Heart left ventricle (tissue), 16 donors: Measurements from ENCODE around the gene CFHR4. TPM values are rescaled to one million over a fixed set of nuclear protein-coding genes. Genes with fewer than 3 reads are reported as not detected.
"Not testable (repeated sequence)": the region's sequence is repeated elsewhere in the genome, so short reads cannot be mapped to it uniquely, and the experiment has no call there.

Source experiments
- ATAC-seq, 4 donors: fragments of 200-7000 bp; cut with Tn5 transposase; one replicate each; pipeline ENCODE4 v1.9.1; 2020 to 2022; ENCODE audit warnings: moderate library complexity in 4 of 4, mild to moderate bottlenecking in 3 of 4, moderate number of reproducible peaks in 1 of 4
- DNase-seq, 5 donors: peaks; one replicate each; pipeline ENCODE4 v3.0.0-alpha.2; 2020
- H3K27ac ChIP-seq, 12 donors: fragments of 200-600 bp; sonication (generic) in 4 of 12; one replicate each; pipeline versions ENCODE4 v1.5.0 to v1.8.0; 2016 to 2022; ENCODE audit warnings: mild to moderate bottlenecking in 2 of 12
- H3K27me3 ChIP-seq, 9 donors: fragments of 200-600 bp; sonication (generic) in 2 of 9; one replicate each; pipeline versions ENCODE4 v1.5.1 to v1.8.0; 2016 to 2022; ENCODE audit warnings: mild to moderate bottlenecking in 3 of 9
- H3K36me3 ChIP-seq, 9 donors: fragments of 200-600 bp; sonication (generic) in 2 of 9; one replicate each; pipeline versions ENCODE4 v1.5.0 to v1.8.0; 2018 to 2022; ENCODE audit warnings: mild to moderate bottlenecking in 2 of 9
- H3K4me1 ChIP-seq, 12 donors: fragments of 200-600 bp; sonication (generic) in 4 of 12; one replicate each; pipeline versions ENCODE4 v1.5.0 to v1.8.0; 2016 to 2022; ENCODE audit warnings: mild to moderate bottlenecking in 3 of 12
- H3K4me3 ChIP-seq, 12 donors: fragments of 200-600 bp; sonication (generic) in 4 of 12; one replicate each; pipeline versions ENCODE4 v1.5.0 to v1.8.0; 2017 to 2022; ENCODE audit warnings: mild to moderate bottlenecking in 9 of 12, moderate library complexity in 4 of 12
- H3K9me3 ChIP-seq, 12 donors: fragments of 200-600 bp; sonication (generic) in 4 of 12; one replicate each; pipeline versions ENCODE4 v1.5.0 to v1.8.0; 2016 to 2022; ENCODE audit warnings: mild to moderate bottlenecking in 1 of 12
- POLR2A ChIP-seq, 2 donors: fragments of 450-650 bp; IDR thresholded peaks; one replicate each; pipeline ENCODE4 v1.6.1; 2017; ENCODE audit warnings: antibody characterized with exemption in 2 of 2, mild to moderate bottlenecking in 2 of 2, moderate library complexity in 2 of 2
- WGBS, 4 donors: extraction: QIAGEN DNeasy Blood & Tissue Kit in 2 of 4; methylation state at CpG; one replicate each; pipeline versions ENCODE4 v1.1.5 to v1.1.7; 2013 to 2018; 5-methylcytosine and 5-hydroxymethylcytosine counted together
- intact Hi-C, 10 donors: fragments of 100-400 bp; cut with DNase I; formaldehyde crosslinking; loops; one replicate each; pipeline versions ENCODE4 v1.11.1 to v1.14.2; 2022
- long read RNA-seq, 3 donors: library from polyadenylated mRNA; unstranded; transcript quantifications; one replicate each; pipeline ENCODE4 v2.0.0, GENCODE V29; 2020 to 2021
- polyA plus RNA-seq, 2 donors: library from polyadenylated mRNA; stranded (reverse); fragments of 200-250 nt; gene quantifications; one replicate each; pipeline ENCODE4 v1.2.3, GENCODE V29; 2013
- total RNA-seq, 9 donors: library from RNA; depleted of rRNA in 2 of 9; stranded (reverse); fragments of >200 nt in 2 of 9; fragmentation: NEBNext Ultra II Directional in 3 of 9; extraction: Animal tissue kit (Norgen Biotek cat#: 25700) in 3 of 9; gene quantifications; one replicate each; pipeline versions ENCODE4 v1.1.0 to v1.2.4, GENCODE V29; 2016 to 2023
- TF ChIP-seq, protein P1 (sequence below), 12 donors: fragments of 200-600 bp; sonication (generic) in 4 of 12; IDR thresholded peaks; one replicate each; pipeline versions ENCODE4 v1.5.0 to v1.8.0; 2018 to 2022; ENCODE audit warnings: antibody characterized with exemption in 12 of 12, mild to moderate bottlenecking in 5 of 12
- donor health status: ischemic (EF 13 %, LVEDD 7.1; RV severe dilation, severe dysfunction).
- donor health status: healthy with polysubstance abuse.
- donor health status: DM: no; HTN: yes; CAD: no.
- donor health status: DM: no; HTN: no; CAD: no.
- donor health status: ischemic (EF 25% LVEDD 6.9; RV normal size, moderate dysfunction).
- donor health status: ischemic (EF 25% LVEDD 5.7; RV mildly dilated, moderate dysfunction).
- donor health status: healthy.
- donor health status: DM: yes; HTN: yes; CAD: no.
- donor health status: ischemic (EF 35%, LVEDD 5.7; RV mildly dilated, moderate dysfunction).
- donor health status: nonischemic (EF 11% LVEDD 7.7; RV severe dilation, severe dysfunction).
- donor health status: DM: yes; HTN: yes; CAD: no.
- donor health status: PGD.
- donor health status: ischemic (EF 29% LVEDD 5.4; RV normal size, mild dysfunction).
- donor health status: nonischemic (EF 23%, LVEDD 6.1; RV moderate dilation, normal function).

Gene CFHR4
- not detected for total RNA-seq
- polyA plus RNA-seq = not detected
- long read RNA-seq, donor 1 = 0 reads
- long read RNA-seq, donor 2 = 0 reads
- long read RNA-seq, donor 3 = 0 reads

DNA sequence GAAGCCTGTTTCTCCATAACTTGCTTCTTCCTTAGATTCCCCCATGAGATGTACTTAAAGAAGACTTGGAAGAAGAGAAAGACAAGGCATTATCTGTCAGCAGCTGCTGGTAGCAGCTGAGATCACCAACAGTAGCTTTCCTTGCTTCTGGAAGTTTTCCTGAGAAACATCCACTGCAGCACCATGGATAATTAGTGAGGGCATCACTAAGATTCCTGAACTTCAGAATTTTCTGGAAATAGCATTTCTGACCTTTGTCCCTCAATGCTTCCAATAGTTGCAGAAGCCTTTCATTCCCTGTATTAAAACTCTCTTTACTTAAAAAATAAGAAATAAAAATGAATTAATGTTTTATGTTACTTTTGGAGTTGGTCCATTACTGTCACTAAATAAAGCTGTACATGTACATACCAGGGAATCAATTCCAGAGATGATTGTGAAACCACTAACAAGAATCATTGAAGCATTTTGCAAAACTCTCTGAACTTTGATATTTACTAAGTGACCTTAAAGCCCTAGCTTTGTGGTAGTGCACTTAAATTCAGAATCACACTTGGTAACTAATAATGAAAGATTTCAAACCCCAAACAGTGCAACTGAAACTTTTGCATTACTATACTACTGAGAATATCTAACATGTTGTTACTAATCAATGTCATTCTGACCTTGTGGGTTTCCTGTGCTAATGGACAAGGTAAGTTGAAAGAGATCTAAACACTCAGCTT lies at the start of gene CFHR4:
Gene CFHR4, plus strand, starts transcription at position 538 of the 725 bp plus-strand sequence. Its CDS starts 99 bp downstream, at position 637.
- TF ChIP-seq POLR2A (IDR thresholded peaks at IDR 0.05) = no peak
- TF ChIP-seq, protein P1, sequence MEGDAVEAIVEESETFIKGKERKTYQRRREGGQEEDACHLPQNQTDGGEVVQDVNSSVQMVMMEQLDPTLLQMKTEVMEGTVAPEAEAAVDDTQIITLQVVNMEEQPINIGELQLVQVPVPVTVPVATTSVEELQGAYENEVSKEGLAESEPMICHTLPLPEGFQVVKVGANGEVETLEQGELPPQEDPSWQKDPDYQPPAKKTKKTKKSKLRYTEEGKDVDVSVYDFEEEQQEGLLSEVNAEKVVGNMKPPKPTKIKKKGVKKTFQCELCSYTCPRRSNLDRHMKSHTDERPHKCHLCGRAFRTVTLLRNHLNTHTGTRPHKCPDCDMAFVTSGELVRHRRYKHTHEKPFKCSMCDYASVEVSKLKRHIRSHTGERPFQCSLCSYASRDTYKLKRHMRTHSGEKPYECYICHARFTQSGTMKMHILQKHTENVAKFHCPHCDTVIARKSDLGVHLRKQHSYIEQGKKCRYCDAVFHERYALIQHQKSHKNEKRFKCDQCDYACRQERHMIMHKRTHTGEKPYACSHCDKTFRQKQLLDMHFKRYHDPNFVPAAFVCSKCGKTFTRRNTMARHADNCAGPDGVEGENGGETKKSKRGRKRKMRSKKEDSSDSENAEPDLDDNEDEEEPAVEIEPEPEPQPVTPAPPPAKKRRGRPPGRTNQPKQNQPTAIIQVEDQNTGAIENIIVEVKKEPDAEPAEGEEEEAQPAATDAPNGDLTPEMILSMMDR (IDR thresholded peaks at IDR 0.05) = no peak
- no peak for DNase-seq
- ATAC-seq = no peak
- H3K9me3 ChIP-seq = peaks cover 0 to 7% (median 0%) of the 10 kb centered on the region in 12 donors
- no peaks in the 10 kb centered on the region for H3K27me3 ChIP-seq
- H3K4me3 ChIP-seq = no peak within 1 kb of the TSS
- intact Hi-C loops = no loop called here
- H3K36me3 ChIP-seq = no peaks in the 10 kb centered on the region
- no peaks in the 10 kb centered on the region for H3K4me1 ChIP-seq
- no peak within 1 kb of the TSS for H3K27ac ChIP-seq

DNA sequence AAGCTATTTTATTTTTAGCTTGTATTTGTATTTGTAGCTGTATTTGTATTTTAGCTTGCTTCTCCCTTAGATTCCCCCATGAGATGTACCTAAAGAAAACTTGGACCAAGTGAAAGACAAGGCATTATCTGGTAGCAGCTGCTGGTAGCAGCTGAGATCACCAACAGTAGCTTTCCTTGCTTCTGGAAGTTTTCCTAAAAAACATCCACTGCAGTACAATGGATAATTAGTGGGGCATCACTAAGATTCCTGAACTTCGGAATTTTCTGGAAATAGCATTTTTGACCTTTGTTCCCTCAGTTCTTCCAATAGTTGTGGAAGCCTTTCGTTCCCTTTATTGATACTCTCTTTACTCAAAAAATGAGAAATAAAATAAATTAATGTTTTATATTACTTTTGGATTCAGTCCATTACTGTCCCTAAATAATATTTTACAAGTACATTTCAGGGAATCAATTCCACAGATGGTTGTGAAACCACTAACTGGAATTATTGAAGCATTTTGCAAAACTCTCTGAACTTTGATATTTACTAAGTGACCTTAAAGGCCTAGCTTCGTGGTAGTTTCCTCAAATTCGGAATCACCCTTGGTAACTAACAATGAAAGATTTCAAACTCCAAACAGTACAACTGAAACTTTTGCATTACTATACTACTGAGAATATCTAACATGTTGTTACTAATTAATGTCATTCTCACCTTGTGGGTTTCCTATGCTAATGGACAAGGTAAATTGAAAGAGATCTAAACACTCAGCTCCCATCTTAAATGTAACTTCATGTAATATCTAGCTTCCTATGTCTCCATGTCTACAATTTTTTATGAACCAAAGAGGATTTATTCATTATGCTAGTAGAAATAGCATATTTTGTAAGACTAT lies 38.0 kb upstream of the CFHR4 start:
- not testable (repeated sequence) for H3K27ac ChIP-seq, H3K4me3 ChIP-seq, H3K9me3 ChIP-seq, H3K27me3 ChIP-seq, H3K4me1 ChIP-seq, ATAC-seq, DNase-seq, H3K36me3 ChIP-seq
- intact Hi-C loops = loop anchor here in 1 of 10 donors (10.0 kb wide), 1 partner anchor 85 kb away; no protein-coding TSS in a partner anchor
- WGBS, 4 donors = 71 to 84% (median 78%) methylated on average over 2 to 4 of the region's 4 CpGs

DNA sequence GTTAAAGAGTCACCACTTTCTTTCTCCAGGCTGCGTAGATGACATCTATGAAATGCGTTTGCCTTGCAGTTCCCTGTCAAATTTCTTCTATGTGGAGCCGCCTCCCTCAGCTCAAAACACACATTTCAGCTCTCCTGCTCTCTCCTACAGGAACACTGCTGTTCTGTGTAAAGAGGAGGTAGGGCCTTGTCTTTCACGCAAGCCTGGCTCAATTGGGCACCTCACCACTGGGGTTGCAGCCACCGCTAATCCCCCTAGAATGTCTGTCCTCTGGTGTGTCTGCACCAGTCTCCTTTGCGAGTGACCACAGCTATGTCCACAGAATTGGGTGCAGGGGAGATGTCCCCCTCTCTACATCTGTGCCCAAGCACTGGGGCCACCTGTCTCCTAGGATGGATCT lies 31.8 kb upstream of the CFHR4 start:
- Histone ChIP-seq H3K27ac (no peak overlapping the region), H3K4me3 (no peak overlapping the region), H3K27me3 (no peaks in the 10 kb centered on the region), H3K36me3 (no peaks in the 10 kb centered on the region), H3K9me3 (no peaks in the 10 kb centered on the region), H3K4me1 (no peaks in the 10 kb centered on the region)
- ATAC-seq (no peak), DNase-seq (no peak)
- intact Hi-C loops = no loop called here
- TF ChIP-seq, protein P1 (IDR thresholded peaks at IDR 0.05) = no peak
- TF ChIP-seq POLR2A (IDR thresholded peaks at IDR 0.05) = no peak
- 80 to 91% (median 89%) methylated on average over 6 of the region's 6 CpGs for WGBS, 4 donors

DNA sequence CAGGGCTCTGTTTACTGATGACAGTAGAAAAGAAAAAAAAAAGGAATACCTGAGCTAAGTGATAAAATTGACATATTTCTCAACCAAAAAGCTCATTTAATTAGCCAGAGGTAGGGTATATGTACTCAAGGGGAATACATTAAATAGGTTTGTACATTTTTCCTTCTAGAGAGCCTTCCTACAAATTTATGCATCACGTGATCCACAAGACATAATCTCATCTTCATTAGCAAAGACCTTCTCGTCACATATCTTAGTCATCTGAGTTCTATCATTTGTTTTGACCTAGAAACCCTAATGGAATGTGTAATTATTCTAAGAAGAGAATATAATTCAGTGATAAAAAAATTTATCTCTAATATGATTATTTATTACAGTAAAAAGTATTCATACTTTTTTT lies 30.7 kb upstream of the CFHR4 start:
- H3K9me3 ChIP-seq = no peaks in the 10 kb centered on the region
- H3K27me3 ChIP-seq = no peaks in the 10 kb centered on the region
- no peak for DNase-seq
- WGBS, 4 donors = 75 to 88% (median 78%) methylated on average over 2 of the region's 2 CpGs
- intact Hi-C loops = no loop called here
- no peak overlapping the region for H3K27ac ChIP-seq
- TF ChIP-seq POLR2A (IDR thresholded peaks at IDR 0.05) = no peak
- TF ChIP-seq, protein P1 (IDR thresholded peaks at IDR 0.05) = no peak
- ATAC-seq = no peak
- no peak overlapping the region for H3K4me3 ChIP-seq
- no peaks in the 10 kb centered on the region for H3K36me3 ChIP-seq
- no peaks in the 10 kb centered on the region for H3K4me1 ChIP-seq
